CD4-positive, alpha-beta T cell treated with Interleukin-2 at 100 ng/mL for 4 hours (primary cell): ENCODE data around the gene CHST11.

Experiments used
- DNase-seq: peaks from one replicate; pipeline ENCODE4 v3.0.0-alpha.2; 2020; ENCODE audit warnings: low spot score

The CHST11 gene

GRCh38 chr12:104631867-104632266 lies 175.1 kb downstream of the CHST11 start:
- DNase-seq, result no peak

GRCh38 chr12:104632724-104633201 lies 176.0 kb downstream of the CHST11 start:
- no peak for DNase-seq

- no peak for DNase-seq
Observed at GRCh38 chr12:104634044-104634443, 177.3 kb downstream of the CHST11 start.

- no peak for DNase-seq
Observed at GRCh38 chr12:104634852-104635251, 178.1 kb downstream of the CHST11 start.

- DNase-seq, result no peak
Observed at GRCh38 chr12:104635607-104636343, 179.0 kb downstream of the CHST11 start.

GRCh38 chr12:104636496-104636895 lies 179.7 kb downstream of the CHST11 start:
- DNase-seq, result no peak

- no peak for DNase-seq
Observed at GRCh38 chr12:104637604-104638003, 180.9 kb downstream of the CHST11 start.

GRCh38 chr12:104638218-104638850 lies 181.6 kb downstream of the CHST11 start:
- no peak for DNase-seq

GRCh38 chr12:104638851-104639240 lies 182.1 kb downstream of the CHST11 start:
- no peak for DNase-seq

- no peak for DNase-seq
Observed at GRCh38 chr12:104640956-104641355, 184.2 kb downstream of the CHST11 start.

GRCh38 chr12:104641862-104642261 lies 185.1 kb downstream of the CHST11 start:
- peak; percentile 7 for DNase-seq

- no peak for DNase-seq
Observed at GRCh38 chr12:104643093-104643818, 186.5 kb downstream of the CHST11 start.

GRCh38 chr12:104643819-104644669 lies 187.3 kb downstream of the CHST11 start:
- DNase-seq, result no peak

GRCh38 chr12:104648756-104649155 lies 192.0 kb downstream of the CHST11 start:
- no peak for DNase-seq

- no peak for DNase-seq
Observed at GRCh38 chr12:104649217-104649824, 192.6 kb downstream of the CHST11 start.

- no peak for DNase-seq
Observed at GRCh38 chr12:104649921-104650320, 193.2 kb downstream of the CHST11 start.

- no peak for DNase-seq
Observed at GRCh38 chr12:104650541-104650940, 193.8 kb downstream of the CHST11 start.

- DNase-seq, result no peak
Observed at GRCh38 chr12:104651811-104652210, 195.1 kb downstream of the CHST11 start.

- no peak for DNase-seq
Observed at GRCh38 chr12:104652358-104652757, 195.6 kb downstream of the CHST11 start.

- DNase-seq, result no peak
Observed at GRCh38 chr12:104652910-104653309, 196.2 kb downstream of the CHST11 start.
